GM23248 (cell line): ENCODE measurements around the gene SCAPER. TPM values are rescaled to one million over a fixed set of nuclear protein-coding genes. Genes with fewer than 3 reads are reported as not detected.

Source experiments
- DNase-seq: peaks from one replicate; pipeline ENCODE4 v3.0.0-alpha.2; 2015
- H2AFZ ChIP-seq: fragments of 200-600 bp; sonication (generic); 2 replicates; pipeline ENCODE4 v1.6.1; 2016; ENCODE audit warnings: antibody characterized with exemption
- H3F3A ChIP-seq: fragments of 200-600 bp; sonication (generic); 2 replicates; pipeline ENCODE4 v1.6.1; 2016; ENCODE audit warnings: mild to moderate bottlenecking, antibody characterized with exemption, mixed run types; ENCODE audit not compliant: insufficient read depth
- H3K27ac ChIP-seq: fragments of 200-600 bp; sonication (generic); 2 replicates; pipeline ENCODE4 v1.5.1; 2016; ENCODE audit warnings: mild to moderate bottlenecking
- H3K27me3 ChIP-seq: fragments of 200-600 bp; sonication (generic); replicated peaks from 2 replicates; pipeline ENCODE4 v1.6.1; 2016; ENCODE audit warnings: mild to moderate bottlenecking; ENCODE audit not compliant: insufficient read depth
- H3K36me3 ChIP-seq: fragments of 200-600 bp; sonication (generic); 2 replicates; pipeline ENCODE4 v1.6.1; 2016; ENCODE audit warnings: low read depth, mild to moderate bottlenecking
- H3K4me1 ChIP-seq: fragments of 200-600 bp; sonication (generic); 2 replicates; pipeline ENCODE4 v1.6.1; 2016; ENCODE audit warnings: mild to moderate bottlenecking; ENCODE audit not compliant: insufficient read depth
- H3K4me2 ChIP-seq: fragments of 200-600 bp; sonication (generic); one replicate; pipeline ENCODE4 v1.6.1; 2016; ENCODE audit warnings: mild to moderate bottlenecking; ENCODE audit not compliant: unreplicated experiment
- H3K4me3 ChIP-seq: fragments of 200-600 bp; sonication (generic); 2 replicates; pipeline ENCODE4 v1.5.1; 2016; ENCODE audit warnings: mild to moderate bottlenecking
- H3K79me2 ChIP-seq: fragments of 200-600 bp; sonication (generic); 2 replicates; pipeline ENCODE4 v1.6.1; 2016; ENCODE audit warnings: mild to moderate bottlenecking; ENCODE audit not compliant: insufficient read depth
- H3K9ac ChIP-seq: fragments of 200-600 bp; sonication (generic); 2 replicates; pipeline ENCODE4 v1.6.1; 2016; ENCODE audit warnings: mild to moderate bottlenecking
- H3K9me2 ChIP-seq: fragments of 200-600 bp; sonication (generic); 2 replicates; pipeline ENCODE4 v1.6.1; 2016; ENCODE audit warnings: mixed run types, mild to moderate bottlenecking, moderate library complexity; ENCODE audit not compliant: insufficient read depth
- H3K9me3 ChIP-seq: fragments of 200-600 bp; sonication (generic); one replicate; pipeline ENCODE4 v1.6.1; 2017; ENCODE audit warnings: low read depth
- H4K20me1 ChIP-seq: fragments of 200-600 bp; sonication (generic); 2 replicates; pipeline ENCODE4 v1.6.0; 2016; ENCODE audit not compliant: insufficient read depth
- EZH2 ChIP-seq: fragments of 200-600 bp; sonication (generic); IDR thresholded peaks from 2 replicates; pipeline ENCODE4 v1.6.1; 2018; ENCODE audit warnings: antibody characterized with exemption, mild to moderate bottlenecking; ENCODE audit not compliant: insufficient read depth, poor library complexity, severe bottlenecking
- EZH2phosphoT487 ChIP-seq: fragments of 200-600 bp; sonication (generic); IDR thresholded peaks from 2 replicates; pipeline ENCODE4 v1.6.1; 2018; ENCODE audit warnings: antibody characterized with exemption, moderate library complexity, mild to moderate bottlenecking, low read depth; ENCODE audit not compliant: insufficient read depth
- WGBS, 2 experiments: methylation state at CpG; one replicate each; pipeline ENCODE4 v1.1.6; 2015 to 2017; ENCODE audit warnings: low lambda C conversion rate in 2 of 2, low coverage in 1 of 2; ENCODE audit errors: missing lambda C conversion rate in 2 of 2; 5-methylcytosine and 5-hydroxymethylcytosine counted together
- in situ Hi-C: fragments of 300-500 bp; cut with MboI; formaldehyde crosslinking; loops from 2 replicates; pipeline ENCODE4 v1.15.0; 2020
- polyA plus RNA-seq: library from polyadenylated mRNA; unstranded; fragments of >200 nt; fragmentation: Nextera tagmentation; extraction: Ambion mirVana; gene quantifications from 2 replicates; pipeline ENCODE4 v1.2.1, GENCODE V29; 2016
- total RNA-seq: library from RNA; depleted of rRNA; stranded (reverse); fragments of >200 nt; shearing (Covaris generic); gene quantifications from 2 replicates; pipeline ENCODE4 v1.2.3, GENCODE V29; 2014

SCAPER gene
- total and polyA plus RNA-seq, 2 experiments from 2014 or later: 5.9 to 7.8 TPM

GRCh38 chr15:76684002-76684401 is 221.1 kb downstream of the SCAPER start:
- H3K4me1 ChIP-seq: peaks cover 2% of the 10 kb centered on the region
- WGBS, 2 experiments: 85 to 88% methylated on average over 2 of the region's 2 CpGs
- TF ChIP-seq EZH2 (no peak), EZH2phosphoT487 (no peak)
- no peaks in the 10 kb centered on the region for H3K9me3 ChIP-seq
- in situ Hi-C loops: no loop called here
- H3K9ac ChIP-seq: no peak overlapping the region
- H3K36me3 ChIP-seq: no peaks in the 10 kb centered on the region
- no peak overlapping the region for H3K27ac ChIP-seq
- H3K4me2 ChIP-seq: no peak overlapping the region
- no peak for DNase-seq
- H3K4me3 ChIP-seq: no peak overlapping the region
- no peaks in the 10 kb centered on the region for H3K79me2 ChIP-seq
- H3K27me3 ChIP-seq: no peaks in the 10 kb centered on the region
- H4K20me1 ChIP-seq: no peaks in the 10 kb centered on the region
- H2AFZ ChIP-seq: no peak overlapping the region
- H3K9me2 ChIP-seq: no peaks in the 10 kb centered on the region
- H3F3A ChIP-seq: no peaks in the 10 kb centered on the region

GRCh38 chr15:76682833-76683232 is 222.3 kb downstream of the SCAPER start:
- Histone ChIP-seq H3F3A (no peaks in the 10 kb centered on the region), H3K4me2 (no peak overlapping the region), H3K36me3 (no peaks in the 10 kb centered on the region), H3K9me3 (no peaks in the 10 kb centered on the region), H2AFZ (no peak overlapping the region), H3K9ac (no peak overlapping the region), H3K9me2 (no peaks in the 10 kb centered on the region), H3K27me3 (no peaks in the 10 kb centered on the region), H3K79me2 (no peaks in the 10 kb centered on the region), H3K4me3 (no peak overlapping the region), H3K4me1 (peaks cover 9% of the 10 kb centered on the region), H3K27ac (no peak overlapping the region), H4K20me1 (no peaks in the 10 kb centered on the region)
- in situ Hi-C loops: no loop called here
- TF ChIP-seq EZH2phosphoT487: no peak
- no peak for TF ChIP-seq EZH2
- DNase-seq: no peak
- WGBS, 2 experiments: 72 to 76% methylated on average over 3 of the region's 3 CpGs

GRCh38 chr15:76682259-76682658 is 222.9 kb downstream of the SCAPER start:
- Histone ChIP-seq H3F3A (no peaks in the 10 kb centered on the region), H3K79me2 (no peaks in the 10 kb centered on the region), H3K4me1 (peaks cover 9% of the 10 kb centered on the region), H3K36me3 (no peaks in the 10 kb centered on the region), H3K4me3 (no peak overlapping the region), H3K27ac (no peak overlapping the region), H2AFZ (no peak overlapping the region), H3K9me2 (no peaks in the 10 kb centered on the region), H3K9ac (no peak overlapping the region), H3K4me2 (no peak overlapping the region), H3K27me3 (no peaks in the 10 kb centered on the region), H3K9me3 (no peaks in the 10 kb centered on the region), H4K20me1 (no peaks in the 10 kb centered on the region)
- TF ChIP-seq EZH2: no peak
- TF ChIP-seq EZH2phosphoT487: no peak
- no peak for DNase-seq
- in situ Hi-C loops: no loop called here
- WGBS, 2 experiments: 87% methylated on average over 7 of the region's 7 CpGs

GRCh38 chr15:76678766-76679165 is 226.4 kb downstream of the SCAPER start:
- no peak overlapping the region for H3K4me3 ChIP-seq
- no peak for TF ChIP-seq EZH2
- no peak for TF ChIP-seq EZH2phosphoT487
- H3K9ac ChIP-seq: no peak overlapping the region
- no peak overlapping the region for H2AFZ ChIP-seq
- H4K20me1 ChIP-seq: no peaks in the 10 kb centered on the region
- H3K4me2 ChIP-seq: no peak overlapping the region
- DNase-seq: peak; percentile 40
- no peaks in the 10 kb centered on the region for H3F3A ChIP-seq
- H3K79me2 ChIP-seq: no peaks in the 10 kb centered on the region
- no peaks in the 10 kb centered on the region for H3K27me3 ChIP-seq
- 54 to 62% methylated on average over 1 of the region's 1 CpG for WGBS, 2 experiments
- H3K36me3 ChIP-seq: no peaks in the 10 kb centered on the region
- peaks cover 9% of the 10 kb centered on the region for H3K4me1 ChIP-seq
- H3K27ac ChIP-seq: no peak overlapping the region
- no peaks in the 10 kb centered on the region for H3K9me2 ChIP-seq
- in situ Hi-C loops: no loop called here
- no peaks in the 10 kb centered on the region for H3K9me3 ChIP-seq

- in situ Hi-C loops: no loop called here
- Histone ChIP-seq H3K4me3 (no peak overlapping the region), H3K4me1 (peaks cover 9% of the 10 kb centered on the region), H3K9me3 (no peaks in the 10 kb centered on the region), H4K20me1 (no peaks in the 10 kb centered on the region), H3K4me2 (peak overlapping the region; percentile 46), H2AFZ (no peak overlapping the region), H3K9me2 (no peaks in the 10 kb centered on the region), H3K27me3 (no peaks in the 10 kb centered on the region), H3K79me2 (no peaks in the 10 kb centered on the region), H3K9ac (no peak overlapping the region), H3K27ac (no peak overlapping the region), H3F3A (no peaks in the 10 kb centered on the region), H3K36me3 (no peaks in the 10 kb centered on the region)
- 91 to 93% methylated on average over 2 of the region's 2 CpGs for WGBS, 2 experiments
- TF ChIP-seq EZH2phosphoT487: no peak
- TF ChIP-seq EZH2: no peak
- peak; percentile 37 for DNase-seq
These were observed 230.3 kb downstream of the SCAPER start for GRCh38 chr15:76674883-76675282.
